Activated T-cell treated with anti-CD3 and anti-CD28 coated beads for 24 hours (primary cell): ENCODE measurements around the gene COL20A1.
"Not testable (repeated sequence)": the region's sequence is repeated elsewhere in the genome, so short reads cannot be mapped to it uniquely, and the experiment has no call there.

Experiments
- DNase-seq: peaks from one replicate; pipeline ENCODE4 v3.0.0-alpha.2; 2020; ENCODE audit warnings: low read depth

Gene COL20A1

DNA sequence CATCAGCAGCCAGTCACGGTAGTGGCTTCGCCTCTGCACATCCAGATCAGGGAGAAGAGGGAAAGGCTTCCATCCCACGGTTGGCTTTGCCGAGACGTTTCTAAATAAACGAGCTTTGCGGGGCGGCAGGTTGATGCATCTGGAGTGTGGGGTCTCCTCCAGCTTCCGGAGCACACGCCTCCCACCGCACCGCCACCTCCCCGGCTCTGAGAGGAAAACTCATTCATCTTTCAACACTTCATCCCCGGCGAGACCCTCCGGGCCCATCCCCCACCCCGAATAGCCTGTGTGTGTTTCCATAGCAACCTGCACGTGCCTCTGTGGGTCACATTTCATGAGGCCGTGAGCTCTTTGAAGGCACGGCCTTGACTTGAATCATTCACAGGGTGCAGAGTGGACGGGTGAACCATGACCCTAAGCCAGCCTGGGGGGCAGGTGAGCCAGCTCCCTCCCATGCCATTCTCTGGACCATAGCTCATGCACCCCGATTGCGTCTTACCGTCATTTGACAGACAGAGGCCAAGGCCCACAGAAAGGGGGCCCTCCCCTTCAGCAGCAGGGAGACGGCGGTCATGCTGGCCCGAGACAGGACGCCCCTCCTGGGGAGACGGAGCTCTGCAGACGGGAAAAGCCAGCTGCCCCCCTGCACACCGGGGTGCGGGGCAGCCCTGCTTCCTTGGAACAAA lies 84.4 kb downstream of the COL20A1 start:
- no peak for DNase-seq

DNA sequence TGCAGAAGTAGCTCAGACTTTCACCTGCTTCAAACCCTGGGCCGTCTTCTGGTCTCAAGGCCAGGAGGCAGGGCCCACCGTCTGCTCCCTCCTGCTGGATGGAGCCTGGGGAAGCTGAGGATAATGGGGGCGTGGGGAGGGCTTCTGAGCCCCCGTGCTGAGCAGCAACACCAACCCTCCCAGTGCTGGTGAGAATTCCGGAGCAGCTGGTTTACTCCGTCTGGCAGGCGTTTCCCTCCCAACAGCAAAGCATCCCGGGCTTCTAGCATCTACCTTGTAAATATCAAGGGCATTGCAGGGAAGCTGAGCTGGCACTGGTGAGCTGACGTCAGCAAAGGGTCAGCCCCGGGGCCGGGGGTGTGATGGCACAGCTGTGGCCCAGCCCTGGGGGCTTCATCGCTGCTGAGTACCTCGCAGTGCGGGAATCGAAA lies 85.0 kb downstream of the COL20A1 start:
- no peak for DNase-seq

DNA sequence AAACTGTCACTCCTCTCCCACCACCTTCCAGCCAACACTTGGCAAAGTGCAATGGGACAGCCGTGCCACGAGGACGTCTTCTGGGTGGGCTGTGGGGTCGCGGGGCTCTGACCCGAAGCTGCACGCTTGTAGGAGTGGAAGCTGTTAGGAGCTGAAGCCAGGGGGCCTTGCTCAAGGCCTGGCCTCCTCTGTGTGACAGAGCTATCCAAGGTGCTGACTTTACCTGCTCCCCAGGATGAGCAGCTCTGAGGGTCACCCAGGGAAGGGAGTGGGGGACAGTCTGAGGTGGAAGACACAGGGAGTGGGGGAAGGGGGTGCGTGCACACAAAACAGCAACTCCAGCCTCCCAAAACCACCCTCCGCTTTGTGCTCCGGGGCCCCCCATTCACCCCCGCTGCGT lies 85.6 kb downstream of the COL20A1 start:
- DNase-seq, result no peak

DNA sequence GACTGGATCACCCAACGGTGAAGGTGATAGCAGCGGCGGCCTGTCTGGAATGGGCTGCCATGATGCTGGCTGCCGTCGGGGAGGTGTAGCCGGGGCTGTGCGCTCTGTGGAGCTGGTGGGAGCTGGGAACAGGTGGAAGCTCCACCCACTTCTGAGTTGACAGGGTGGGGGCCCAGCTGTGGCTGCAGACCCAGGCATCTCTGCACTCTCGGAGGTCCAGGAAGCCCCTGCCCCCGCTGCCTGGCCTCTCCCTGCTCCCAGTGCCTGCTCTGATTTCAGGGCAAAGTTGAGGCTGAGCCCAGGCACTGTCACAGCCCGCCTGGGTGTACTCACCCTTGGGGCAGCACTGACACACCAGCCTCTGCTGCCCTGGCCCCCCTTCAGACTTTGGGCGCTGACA lies 86.3 kb downstream of the COL20A1 start:
- DNase-seq, result no peak

DNA sequence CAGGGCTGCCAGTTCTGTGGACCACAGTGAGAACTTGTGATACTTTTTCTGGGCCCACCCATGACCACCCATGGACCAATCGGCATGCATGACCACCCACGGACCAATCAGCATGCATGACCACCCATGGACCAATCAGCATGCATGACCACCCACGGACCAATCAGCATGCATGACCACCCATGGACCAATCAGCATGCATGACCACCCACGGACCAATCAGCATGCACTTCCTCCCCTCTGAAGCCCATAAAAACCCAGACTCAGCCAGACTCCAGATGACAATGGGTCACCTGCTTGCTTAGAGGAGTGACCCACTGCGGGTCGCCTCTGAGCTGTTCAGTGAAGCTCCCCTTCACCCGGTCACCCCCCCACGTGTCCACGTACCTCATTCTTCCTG lies 86.9 kb downstream of the COL20A1 start:
- not testable (repeated sequence) for DNase-seq

DNA sequence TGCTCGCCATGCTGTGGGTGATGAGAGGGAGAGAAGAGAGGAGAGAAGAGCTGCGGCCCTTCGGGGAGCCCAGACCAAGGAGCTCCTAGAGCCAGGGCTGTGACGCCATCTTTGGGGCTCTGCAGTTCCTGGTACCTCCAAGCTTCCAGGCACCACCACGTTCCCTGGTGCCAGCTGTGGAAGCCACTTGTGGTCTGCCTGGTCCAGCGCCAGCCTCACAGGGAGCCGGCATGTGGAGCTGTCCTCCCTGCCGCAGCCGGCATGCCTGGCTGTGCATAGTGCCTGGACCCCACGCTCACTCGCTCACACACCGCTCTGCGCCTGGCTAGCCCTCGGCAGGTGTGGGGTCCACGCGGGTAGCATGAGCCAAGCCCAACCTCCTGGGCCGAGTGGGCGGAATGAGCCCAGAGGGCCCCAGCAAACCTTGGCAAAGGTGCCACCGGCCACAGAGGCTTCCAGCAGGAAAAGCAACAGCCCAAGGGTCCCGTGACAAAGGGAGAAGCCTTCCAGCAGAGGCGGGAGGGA lies 87.4 kb downstream of the COL20A1 start:
- DNase-seq, result no peak

DNA sequence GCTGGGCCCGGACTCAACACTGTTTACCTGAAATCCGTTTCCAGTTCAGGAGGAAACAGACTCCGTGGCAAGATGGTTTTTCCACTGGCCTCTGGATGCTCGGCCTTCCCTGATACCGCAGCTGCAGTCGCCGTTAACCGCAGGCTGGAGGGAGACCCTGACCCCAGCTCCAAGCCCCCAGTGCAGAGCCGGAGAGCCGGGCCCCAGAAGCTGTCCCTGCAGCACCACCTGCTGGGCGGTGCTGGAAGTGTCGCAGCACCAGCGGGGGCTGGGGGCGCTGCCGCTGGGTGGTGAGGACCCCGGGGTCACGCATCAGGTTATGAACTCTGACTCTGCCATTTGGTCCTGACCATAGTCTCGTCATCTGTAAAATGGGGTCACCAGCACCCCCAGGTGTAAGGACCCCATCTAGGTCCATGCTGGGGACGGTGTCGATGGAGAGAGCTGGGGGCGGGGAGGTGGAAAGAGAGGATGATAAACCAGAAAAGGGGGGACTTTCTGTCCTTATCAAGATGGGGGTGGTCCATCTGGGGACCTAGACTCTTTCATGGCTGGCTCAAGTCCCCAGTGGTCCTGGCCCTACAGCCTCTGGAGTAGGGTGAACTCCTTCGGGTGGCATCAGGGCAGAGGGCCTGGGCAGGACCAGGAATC lies 88.9 kb downstream of the COL20A1 start:
- peak; percentile 9 for DNase-seq

DNA sequence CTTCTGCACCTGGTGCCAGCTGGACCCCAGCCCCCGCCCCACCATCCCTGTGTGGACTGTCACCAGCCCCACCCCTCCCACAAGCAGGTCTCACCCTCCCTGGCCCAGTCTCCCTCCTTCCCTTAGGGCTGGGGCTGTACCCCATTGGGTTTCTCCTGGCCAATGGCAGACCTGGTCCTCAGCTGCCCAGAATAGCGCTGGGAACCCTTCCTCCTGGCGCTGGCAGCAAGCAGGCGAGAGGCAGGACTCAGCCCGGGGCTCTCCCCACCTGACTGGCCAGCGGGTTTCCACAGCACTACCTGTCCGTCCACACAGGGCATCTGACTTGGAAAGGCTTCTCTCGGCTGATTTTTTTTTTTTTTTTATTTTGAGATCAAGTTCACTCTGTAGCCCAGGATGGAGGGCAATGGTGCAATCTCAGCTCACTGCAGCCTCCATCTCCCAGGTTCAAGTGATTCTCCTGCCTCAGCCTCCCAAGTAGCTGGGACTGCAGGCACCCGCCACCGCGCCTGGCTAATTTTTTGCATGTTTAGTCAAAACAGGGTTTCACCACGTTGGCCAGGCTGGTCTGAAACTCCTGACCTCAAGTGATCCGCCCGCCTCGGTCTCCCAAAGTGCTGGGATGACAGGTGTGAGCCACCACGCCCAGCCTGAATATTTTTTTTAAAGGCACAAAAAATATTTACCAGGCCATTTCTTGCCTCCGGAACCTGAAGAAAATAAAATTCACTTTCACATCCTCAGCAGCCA lies 89.7 kb downstream of the COL20A1 start:
- DNase-seq, result no peak

DNA sequence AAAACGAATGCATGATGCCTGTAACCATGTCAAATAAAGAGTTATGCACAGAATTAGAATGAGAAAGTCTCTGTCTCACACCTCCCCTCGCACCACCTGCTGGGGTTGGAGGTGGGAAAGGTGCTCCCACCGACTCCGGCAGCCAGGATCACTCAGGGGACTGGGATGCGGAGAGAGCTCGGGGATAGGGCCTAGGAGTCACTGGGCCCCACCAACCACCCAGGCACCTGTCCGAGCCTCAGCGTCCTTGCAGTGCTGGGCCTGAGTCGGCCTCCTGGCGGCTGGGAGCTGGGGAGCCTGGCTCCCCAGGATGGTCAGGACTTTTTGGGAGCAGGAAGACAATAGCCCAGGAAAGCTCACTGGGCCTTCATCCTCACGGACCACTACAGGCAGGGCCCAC lies 90.6 kb downstream of the COL20A1 start:
- no peak for DNase-seq

DNA sequence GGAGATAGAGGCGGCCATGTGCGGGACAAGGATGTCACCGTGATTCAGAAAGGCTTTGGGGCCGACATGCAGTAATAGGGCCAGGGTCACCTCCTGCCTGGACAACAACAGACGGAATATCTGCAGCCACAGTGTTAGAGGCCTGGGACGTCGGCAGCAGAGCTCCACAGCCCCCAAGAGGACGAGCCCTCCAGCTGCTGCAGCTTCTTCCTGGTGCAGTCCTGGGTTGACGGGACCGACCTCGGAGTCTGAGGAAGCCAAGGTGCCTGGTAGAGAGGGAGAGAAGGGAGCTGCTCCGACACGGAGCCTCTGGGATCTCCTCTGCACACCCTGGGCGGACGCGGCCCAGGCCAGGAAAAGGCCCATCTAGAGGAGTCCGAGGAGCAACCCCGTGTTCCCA lies 91.3 kb downstream of the COL20A1 start:
- DNase-seq, result no peak
